OCI-LY7 (cell line): ENCODE data around the gene GPR22. TPM values are rescaled to one million over a fixed set of nuclear protein-coding genes. Genes with fewer than 3 reads are reported as not detected.

Source experiments
- BruUV-seq: library from RNA; stranded (reverse); fragments of 400-500 nt; replicated peaks from 2 replicates; lab custom pipeline; 2021; lab: Mats Ljungman, UMichigan
- CTCF ChIA-PET: fragments of 300-600 bp; sonication (Branson Sonifier 250); formaldehyde crosslinking; loops from one replicate; lab custom pipeline; 2022; ENCODE audit warnings: antibody characterized with exemption; ENCODE audit not compliant: unreplicated experiment; lab: Charles Lee
- POLR2A ChIA-PET: fragments of 300-600 bp; sonication (Branson Sonifier 250); formaldehyde crosslinking; loops from one replicate; lab custom pipeline; 2022; ENCODE audit warnings: antibody characterized with exemption; lab: Charles Lee
- DNase-seq: peaks from one replicate; pipeline ENCODE4 v3.0.0-alpha.2; 2015; ENCODE audit warnings: low spot score
- H2AFZ ChIP-seq: fragments of 200-600 bp; sonication (generic), shearing (Covaris generic); 2 replicates; pipeline ENCODE4 v1.6.1; 2014; ENCODE audit warnings: mild to moderate bottlenecking, antibody characterized with exemption, low read length, moderate library complexity
- H3K27ac ChIP-seq: fragments of 200-600 bp; sonication (generic); 2 replicates; pipeline ENCODE4 v1.5.1; 2014; ENCODE audit warnings: mixed run types, low read depth, mild to moderate bottlenecking, moderate library complexity, low read length, inconsistent platforms; ENCODE audit not compliant: poor library complexity, severe bottlenecking
- H3K36me3 ChIP-seq: fragments of 200-600 bp; sonication (generic); 2 replicates; pipeline ENCODE4 v1.6.1; 2014; ENCODE audit warnings: mild to moderate bottlenecking, antibody characterized with exemption, low read length, moderate library complexity, mixed read lengths; ENCODE audit not compliant: insufficient read depth
- H3K4me1 ChIP-seq: fragments of 200-600 bp; sonication (generic); 2 replicates; pipeline ENCODE4 v1.5.1; 2014; ENCODE audit warnings: mild to moderate bottlenecking, low read length; ENCODE audit not compliant: insufficient read depth, poor library complexity, severe bottlenecking
- H3K4me2 ChIP-seq: fragments of 200-600 bp; sonication (generic); 2 replicates; pipeline ENCODE4 v1.6.1; 2014; ENCODE audit warnings: mild to moderate bottlenecking, low read length
- H3K4me3 ChIP-seq: fragments of 200-600 bp; sonication (generic); 2 replicates; pipeline ENCODE4 v1.5.1; 2014; ENCODE audit warnings: mild to moderate bottlenecking, low read depth, low read length; ENCODE audit not compliant: poor library complexity, severe bottlenecking
- H3K79me2 ChIP-seq: fragments of 200-600 bp; sonication (generic); 2 replicates; pipeline ENCODE4 v1.6.1; 2016; ENCODE audit warnings: low read depth, mild to moderate bottlenecking, low read length, moderate library complexity, mixed read lengths; ENCODE audit not compliant: insufficient read depth
- H3K9me2 ChIP-seq: fragments of 200-600 bp; sonication (generic); 2 replicates; pipeline ENCODE4 v1.6.1; 2016; ENCODE audit warnings: mild to moderate bottlenecking, low read length, mixed read lengths; ENCODE audit not compliant: insufficient read depth
- H3K9me3 ChIP-seq: fragments of 200-600 bp; sonication (generic); 2 replicates; pipeline ENCODE4 v1.6.1; 2014; ENCODE audit warnings: mild to moderate bottlenecking, mixed run types, low read length, mixed read lengths
- H4K20me1 ChIP-seq: fragments of 200-600 bp; sonication (generic); 2 replicates; pipeline ENCODE4 v1.6.1; 2014; ENCODE audit warnings: mild to moderate bottlenecking, antibody characterized with exemption, low read length, moderate library complexity, mixed read lengths; ENCODE audit not compliant: insufficient read depth
- EZH2phosphoT487 ChIP-seq: fragments of 200-600 bp; sonication (generic); IDR thresholded peaks from 2 replicates; pipeline ENCODE4 v1.6.1; 2018; ENCODE audit warnings: low read depth, borderline replicate concordance, mild to moderate bottlenecking, mixed run types, antibody characterized with exemption, low read length, moderate library complexity, mixed read lengths
- intact Hi-C: fragments of 100-400 bp; cut with micrococcal nuclease; formaldehyde crosslinking; loops from one replicate; pipeline ENCODE4 v1.10.0; 2022; ENCODE audit not compliant: unreplicated experiment
- total RNA-seq, 2 experiments: library from RNA; depleted of rRNA in 1 of 2; stranded (reverse); fragments of >200 nt in 1 of 2; shearing (Covaris generic) in 1 of 2; gene quantifications; 2 replicates each; pipeline ENCODE4 v1.2.3, GENCODE V29; 2014 to 2022
- TF ChIP-seq, protein P1 (sequence below): fragments of 200-600 bp; sonication (generic); conservative IDR thresholded peaks from 2 replicates; pipeline ENCODE4 v1.5.1; 2014; ENCODE audit warnings: mild to moderate bottlenecking, antibody characterized with exemption, low read length, moderate library complexity, mixed read lengths

Gene GPR22
- total RNA-seq, 2 experiments from 2014 or later, result not detected

GRCh38 chr7:107439025-107439424 is 30.8 kb upstream of the GPR22 start:
- intact Hi-C loops, result no loop called here
- POLR2A ChIA-PET, result interaction anchor here (1.1 kb wide), 1 partner anchor 89 kb away, joined by 4 read pairs; no protein-coding TSS in a partner anchor
- Histone ChIP-seq H3K27ac (no peak overlapping the region), H3K4me3 (no peak overlapping the region), H3K9me3 (0 out of 2 replicates have a peak, but pooled peaks cover 3% of the 10 kb centered on the region), H3K36me3 (no peaks in the 10 kb centered on the region; the same call in 1 of the 2 replicates), H3K4me1 (no peaks in the 10 kb centered on the region), H4K20me1 (no peaks in the 10 kb centered on the region), H2AFZ (no peak overlapping the region), H3K4me2 (no peak overlapping the region), H3K79me2 (no peaks in the 10 kb centered on the region), H3K9me2 (no peaks in the 10 kb centered on the region)
- DNase-seq, result no peak
- no TSS peak for BruUV-seq
- CTCF ChIA-PET, result no interaction called here
- TF ChIP-seq, protein P1, sequence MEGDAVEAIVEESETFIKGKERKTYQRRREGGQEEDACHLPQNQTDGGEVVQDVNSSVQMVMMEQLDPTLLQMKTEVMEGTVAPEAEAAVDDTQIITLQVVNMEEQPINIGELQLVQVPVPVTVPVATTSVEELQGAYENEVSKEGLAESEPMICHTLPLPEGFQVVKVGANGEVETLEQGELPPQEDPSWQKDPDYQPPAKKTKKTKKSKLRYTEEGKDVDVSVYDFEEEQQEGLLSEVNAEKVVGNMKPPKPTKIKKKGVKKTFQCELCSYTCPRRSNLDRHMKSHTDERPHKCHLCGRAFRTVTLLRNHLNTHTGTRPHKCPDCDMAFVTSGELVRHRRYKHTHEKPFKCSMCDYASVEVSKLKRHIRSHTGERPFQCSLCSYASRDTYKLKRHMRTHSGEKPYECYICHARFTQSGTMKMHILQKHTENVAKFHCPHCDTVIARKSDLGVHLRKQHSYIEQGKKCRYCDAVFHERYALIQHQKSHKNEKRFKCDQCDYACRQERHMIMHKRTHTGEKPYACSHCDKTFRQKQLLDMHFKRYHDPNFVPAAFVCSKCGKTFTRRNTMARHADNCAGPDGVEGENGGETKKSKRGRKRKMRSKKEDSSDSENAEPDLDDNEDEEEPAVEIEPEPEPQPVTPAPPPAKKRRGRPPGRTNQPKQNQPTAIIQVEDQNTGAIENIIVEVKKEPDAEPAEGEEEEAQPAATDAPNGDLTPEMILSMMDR, result no peak
- TF ChIP-seq EZH2phosphoT487, result no peak

GRCh38 chr7:107441581-107442422 is 28.1 kb upstream of the GPR22 start:
- BruUV-seq, result no TSS peak
- no peaks in the 10 kb centered on the region for H4K20me1 ChIP-seq
- ChIA-PET CTCF (no interaction called here), POLR2A (interaction anchor here (0.7 kb wide), 2 partner anchors 698 to 986 kb away, joined by 3 to 4 read pairs; no protein-coding TSS in a partner anchor)
- no peaks in the 10 kb centered on the region; the same call in 1 of the 2 replicates for H3K36me3 ChIP-seq
- no peaks in the 10 kb centered on the region for H3K9me3 ChIP-seq
- no peak for DNase-seq
- no peaks in the 10 kb centered on the region for H3K79me2 ChIP-seq
- no peak overlapping the region for H3K4me2 ChIP-seq
- no peak overlapping the region for H3K4me3 ChIP-seq
- H3K9me2 ChIP-seq, result no peaks in the 10 kb centered on the region
- H2AFZ ChIP-seq, result no peak overlapping the region
- TF ChIP-seq, protein P1, result no peak
- no peak for TF ChIP-seq EZH2phosphoT487
- no peaks in the 10 kb centered on the region for H3K4me1 ChIP-seq
- H3K27ac ChIP-seq, result no peak overlapping the region
- intact Hi-C loops, result no loop called here

GRCh38 chr7:107442678-107443077 is 27.2 kb upstream of the GPR22 start:
- CTCF ChIA-PET, result no interaction called here
- Histone ChIP-seq H3K9me3 (no peaks in the 10 kb centered on the region), H3K4me3 (no peak overlapping the region), H4K20me1 (no peaks in the 10 kb centered on the region), H3K9me2 (no peaks in the 10 kb centered on the region), H3K36me3 (no peaks in the 10 kb centered on the region; the same call in 1 of the 2 replicates), H3K79me2 (no peaks in the 10 kb centered on the region), H3K27ac (no peak overlapping the region), H2AFZ (no peak overlapping the region), H3K4me1 (no peaks in the 10 kb centered on the region), H3K4me2 (no peak overlapping the region)
- POLR2A ChIA-PET, result interaction anchor here (0.6 to 0.7 kb wide), 3 partner anchors 412 to 1138 kb away, joined by 3 to 4 read pairs (median 4); no protein-coding TSS in a partner anchor
- TF ChIP-seq, protein P1, result no peak
- TF ChIP-seq EZH2phosphoT487, result no peak
- no TSS peak for BruUV-seq
- no peak for DNase-seq
- intact Hi-C loops, result no loop called here
